Glomerular visceral epithelial cell (primary cell): Measurements from ENCODE around the gene RPS10.

ENCODE experiments used
- DNase-seq: peaks from one replicate; pipeline ENCODE4 v3.0.0-alpha.2; 2016; ENCODE audit errors: extremely low spot score

RPS10 gene

DNA sequence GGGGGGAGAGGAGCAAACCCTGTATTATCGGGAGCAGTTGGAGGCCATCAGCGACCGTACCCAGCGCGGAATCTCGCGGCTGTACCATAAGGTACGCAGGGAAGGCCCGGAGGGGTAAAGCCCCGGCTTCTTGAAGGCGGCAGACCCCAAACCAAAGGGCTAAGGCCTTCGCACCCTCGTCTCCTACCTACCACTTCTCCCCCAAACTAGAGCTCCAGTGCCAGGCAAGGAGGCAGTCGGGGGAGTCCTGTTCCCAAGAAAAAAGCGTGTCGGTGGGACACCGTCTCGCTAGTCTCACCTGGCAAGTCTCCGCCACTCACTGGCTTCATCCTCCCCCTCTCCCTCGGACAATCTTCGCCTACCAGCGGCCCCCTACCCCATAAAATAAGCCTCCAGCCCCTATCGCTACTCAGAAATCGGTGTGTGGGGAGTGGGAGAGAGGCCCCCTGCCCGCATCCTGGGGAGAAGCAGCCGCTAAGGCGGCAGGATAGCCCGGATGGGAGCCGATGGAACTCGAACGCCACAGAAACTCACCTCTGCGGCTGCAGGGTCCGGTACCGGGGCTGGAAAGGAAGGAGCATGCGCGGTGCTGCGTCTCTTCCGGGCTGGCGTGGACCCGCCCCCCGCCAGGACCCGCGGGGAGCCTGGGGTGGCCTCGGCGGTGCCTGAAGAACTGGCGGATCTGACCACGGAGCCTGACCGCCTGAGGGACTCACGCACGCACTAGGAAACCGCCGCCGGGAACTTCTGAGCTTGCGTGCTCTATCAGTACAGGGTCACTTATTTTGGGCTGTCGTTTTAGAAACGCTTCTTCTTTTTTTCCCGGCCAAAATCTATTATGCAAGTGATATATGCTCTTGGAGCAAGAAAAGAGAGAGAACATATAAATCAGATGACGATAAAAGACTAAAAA, at the start of gene RPS10:
TSS of gene RPS10 (minus strand) at position 572 of the 913 bp plus-strand sequence. CDS start 848 bp downstream, outside the sequence.
- peak; percentile 94 for DNase-seq

DNA sequence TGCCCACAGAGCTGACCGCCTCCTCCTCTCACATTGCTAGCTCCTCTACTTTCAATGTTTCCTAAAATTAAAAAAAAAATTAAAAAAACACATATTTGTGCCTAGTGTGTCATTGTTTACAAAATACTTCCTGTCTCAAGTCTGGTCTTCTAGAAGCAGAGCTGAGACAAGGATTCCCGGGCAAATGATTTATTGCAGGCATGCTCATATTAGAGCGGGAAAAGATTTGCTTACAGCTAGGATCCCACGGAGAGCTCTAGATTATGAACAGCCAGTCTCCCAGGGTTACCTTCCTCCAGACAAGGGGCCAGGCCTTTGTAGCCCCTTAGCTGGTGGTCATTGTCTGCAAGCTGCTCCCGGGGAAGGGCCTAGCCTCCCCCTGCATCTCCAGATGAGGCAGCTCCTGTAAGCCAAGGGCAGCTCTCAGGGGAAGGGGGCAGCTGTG, 49.4 kb upstream of the RPS10 start:
- DNase-seq, result no peak

DNA sequence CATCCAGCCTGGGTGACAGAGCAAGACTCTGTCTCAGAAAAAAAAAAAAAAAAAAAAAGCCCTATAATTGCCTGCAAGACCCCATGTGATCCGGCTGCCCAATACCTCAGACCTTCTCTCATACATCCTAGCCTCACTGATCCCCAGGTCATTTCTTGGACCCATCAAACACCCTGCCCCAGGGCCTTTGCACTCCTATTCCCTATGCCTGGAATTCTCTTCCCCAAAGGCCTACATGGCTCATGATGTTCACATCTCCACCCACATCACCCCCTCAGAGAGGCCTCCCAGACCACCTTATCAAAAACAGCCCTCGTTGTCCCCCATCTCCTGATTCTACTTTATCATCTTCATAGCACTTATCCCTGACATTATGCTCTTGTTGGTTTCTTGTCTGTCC, 48.9 kb upstream of the RPS10 start:
- DNase-seq, result no peak

DNA sequence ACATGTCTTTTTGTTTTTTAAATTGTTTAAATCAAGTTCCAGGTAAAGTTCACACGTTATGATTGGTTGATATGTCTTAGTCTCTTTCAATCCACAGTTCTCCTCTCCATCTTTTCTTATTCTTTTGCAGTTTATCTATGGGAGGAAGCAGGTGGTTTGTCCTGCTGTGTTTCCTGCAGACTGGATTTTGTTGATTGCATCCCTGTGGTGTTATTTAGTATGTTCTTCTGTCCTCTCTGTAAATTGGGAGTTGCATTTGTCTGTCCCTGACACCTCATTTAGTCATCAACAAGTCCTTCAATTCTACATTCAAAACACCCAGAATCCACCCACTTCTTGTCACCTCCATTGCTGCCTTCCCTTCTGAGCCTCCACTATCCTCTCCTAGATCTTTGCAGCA, 48.1 kb upstream of the RPS10 start:
- DNase-seq, result no peak

DNA sequence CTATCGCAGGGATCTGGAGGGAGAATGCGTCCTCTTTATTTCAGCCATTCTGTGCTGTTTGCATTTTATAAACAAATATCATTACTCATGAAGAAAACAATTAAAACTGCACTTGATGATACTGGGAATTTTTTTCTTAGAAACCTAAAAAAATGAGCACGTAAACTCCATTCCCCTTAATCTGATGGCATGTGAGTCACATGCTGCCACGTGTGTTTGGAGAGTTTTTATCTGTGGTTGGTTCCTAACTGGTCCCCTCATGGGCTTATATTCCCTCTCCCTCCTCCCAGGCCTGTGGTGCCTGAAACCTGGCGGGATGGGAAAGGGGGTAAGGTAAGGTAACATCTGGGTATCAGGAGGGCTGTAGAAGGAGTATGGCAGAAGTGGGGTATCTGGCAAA, 46.6 kb upstream of the RPS10 start:
- DNase-seq, result no peak

DNA sequence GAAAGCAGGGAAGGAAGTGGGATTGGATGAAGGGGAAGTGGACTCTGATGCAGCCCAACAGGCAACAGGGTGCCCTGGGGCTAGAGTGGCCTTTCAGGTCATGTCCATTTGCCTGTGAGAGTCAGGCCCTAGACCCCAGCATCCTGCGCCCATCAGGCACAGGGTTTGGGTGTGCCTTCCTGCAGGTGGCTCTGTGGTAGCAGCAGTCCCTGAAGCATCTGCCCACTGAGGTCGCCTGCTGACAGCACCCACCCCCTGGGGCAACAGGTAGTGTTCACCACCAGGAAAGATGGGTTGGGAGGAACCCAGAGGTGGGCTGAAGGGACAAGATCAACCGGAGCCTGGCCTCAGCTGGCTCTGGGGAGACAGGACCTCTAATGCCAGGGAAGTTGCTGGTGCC, 43.6 kb upstream of the RPS10 start:
- DNase-seq, result no peak

DNA sequence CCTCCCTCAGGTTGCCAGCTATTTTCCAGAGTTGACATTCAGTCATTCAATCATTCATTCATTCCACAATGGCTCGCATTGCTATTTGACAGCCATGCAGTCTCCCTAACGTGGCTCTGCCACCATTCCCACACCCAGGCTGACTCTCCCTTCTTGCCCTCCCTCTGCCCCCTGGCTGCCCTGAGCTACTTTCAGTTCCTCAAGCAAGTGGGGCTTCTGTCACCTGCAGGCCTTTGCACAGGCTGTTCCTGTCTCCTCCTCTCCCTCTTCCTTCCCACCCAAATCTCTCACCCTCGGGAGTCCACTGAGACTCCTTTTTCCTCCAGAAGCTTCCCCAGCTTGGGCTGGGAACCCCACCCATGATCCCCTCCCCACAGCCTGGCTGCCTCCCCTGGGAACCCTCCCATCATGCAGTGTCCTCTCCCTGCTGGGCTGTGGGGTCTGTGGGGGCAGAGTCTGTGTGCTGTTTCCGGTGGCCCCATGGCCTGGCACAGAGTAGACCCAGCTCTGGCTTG, 42.6 kb upstream of the RPS10 start:
- no peak for DNase-seq

DNA sequence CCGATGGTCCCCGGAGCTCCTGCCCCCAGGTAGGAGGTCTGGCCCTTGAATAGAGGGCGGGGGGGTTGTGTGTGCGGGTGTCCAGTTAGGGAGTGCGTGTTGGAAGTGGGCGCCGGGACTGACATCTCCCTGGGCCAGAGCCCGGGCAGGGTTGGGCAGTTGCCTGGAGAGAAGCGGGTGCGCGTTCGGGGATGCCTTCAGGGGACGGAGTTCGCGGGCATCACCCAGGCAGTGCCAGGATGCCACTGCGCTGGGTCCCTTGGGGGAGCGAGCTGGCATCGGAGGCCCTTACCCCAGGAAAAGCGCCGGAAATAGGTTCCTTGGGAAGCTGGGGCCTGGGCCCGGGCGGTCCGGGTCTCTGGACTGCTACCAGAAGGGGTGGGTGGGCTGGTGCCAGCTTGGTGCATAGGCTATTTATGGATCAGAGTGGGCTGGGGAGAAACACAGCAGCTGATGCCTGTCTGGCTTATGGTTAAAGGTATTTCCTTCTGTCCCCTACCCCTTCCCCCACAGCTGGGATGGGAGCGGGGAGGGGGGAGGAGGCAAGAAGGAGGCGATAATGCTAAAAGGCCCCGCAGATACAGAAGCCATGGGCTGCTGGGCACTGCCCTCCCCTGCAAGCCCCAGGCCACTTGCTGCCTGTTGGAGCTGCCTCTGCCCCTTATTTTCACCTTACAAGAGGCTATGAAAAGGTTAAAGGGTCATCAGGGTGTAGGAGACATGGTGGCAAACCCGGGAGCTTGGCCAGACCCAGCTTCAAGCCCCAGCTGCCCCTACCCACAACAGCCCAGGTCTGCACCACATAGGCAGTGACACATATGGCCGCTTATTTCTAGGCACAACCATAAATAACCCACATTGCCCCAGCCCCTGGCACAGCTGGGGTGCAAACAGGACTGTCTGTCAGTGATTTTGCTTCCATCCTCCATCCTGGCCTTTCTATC, 40.6 kb upstream of the RPS10 start:
- DNase-seq, result no peak

DNA sequence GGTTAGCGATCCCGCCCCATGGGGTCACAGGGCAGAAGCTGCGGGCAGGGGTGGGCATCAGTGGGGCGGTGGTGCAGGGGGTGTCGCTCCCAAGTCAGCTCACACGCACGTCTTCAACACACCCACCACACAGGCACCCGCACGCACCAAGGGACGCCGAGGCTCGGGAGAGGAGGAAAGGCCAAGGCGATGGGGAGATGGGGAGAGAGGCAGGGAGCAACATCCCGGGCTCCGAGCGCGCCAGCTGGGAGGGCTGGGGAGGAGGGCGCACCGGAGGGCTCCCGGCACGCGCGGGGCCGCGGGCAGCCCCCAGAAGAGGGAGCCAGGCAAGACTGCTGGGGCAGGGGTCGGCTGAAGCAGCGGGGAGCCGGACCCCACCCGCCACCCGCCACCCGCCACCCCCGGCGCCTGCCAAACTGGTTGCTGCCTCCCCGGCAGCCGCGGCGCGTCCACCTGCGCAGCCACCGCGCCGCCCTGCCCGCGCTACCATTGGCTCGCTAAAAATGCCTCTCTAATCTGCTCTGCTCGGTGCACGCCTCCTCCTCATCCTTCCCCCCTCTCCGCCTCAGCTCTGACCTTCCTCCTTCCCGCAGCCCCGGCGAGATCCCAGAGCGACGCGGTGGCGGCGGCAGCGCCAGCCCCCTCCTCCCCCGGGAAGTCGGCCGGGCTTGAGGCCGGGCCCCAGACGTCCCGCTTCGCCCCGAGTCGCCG, 39.8 kb upstream of the RPS10 start, which contains the start of gene PACSIN1:
TSS of gene PACSIN1 (plus strand) at position 546 of the 711 bp plus-strand sequence. CDS start 60,230 bp downstream, outside the sequence.
- no peak for DNase-seq

DNA sequence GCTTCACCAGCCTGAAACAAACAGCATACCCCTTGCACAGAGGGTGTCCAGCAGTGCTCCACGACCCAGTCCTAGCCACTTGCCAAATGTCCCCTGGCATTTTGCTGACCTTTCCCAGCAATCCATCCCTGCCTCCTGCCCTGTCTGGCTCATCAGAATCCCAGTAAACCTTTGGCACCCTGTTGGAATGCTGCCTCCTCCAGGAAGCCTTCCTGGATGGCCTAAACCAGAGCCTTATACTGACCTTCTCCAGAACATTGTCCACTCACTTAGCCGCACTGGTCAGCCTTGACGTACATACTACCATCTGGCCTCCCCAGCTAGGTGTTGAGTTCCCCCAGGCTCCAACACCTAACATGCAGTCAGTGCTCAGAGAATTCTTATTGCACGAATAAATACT, 38.0 kb upstream of the RPS10 start:
- no peak for DNase-seq

DNA sequence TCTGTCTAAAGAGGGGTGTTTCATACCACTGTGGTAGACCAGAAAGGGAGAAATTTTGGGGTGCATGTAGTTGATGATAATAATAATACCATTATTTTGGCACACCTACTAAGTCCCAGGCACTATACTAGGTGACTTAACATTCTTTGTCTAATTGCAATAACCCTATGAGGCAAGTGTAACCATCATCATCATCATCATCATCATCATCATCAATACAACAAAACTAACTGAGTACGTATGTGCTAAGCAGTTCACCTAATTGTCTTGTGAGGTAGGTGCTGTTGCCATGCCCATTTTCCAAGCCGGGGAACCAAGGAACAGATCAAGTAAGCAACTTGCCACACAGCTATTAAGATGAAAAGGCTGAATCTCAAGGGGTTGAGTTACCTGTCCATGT, 37.4 kb upstream of the RPS10 start:
- no peak for DNase-seq

DNA sequence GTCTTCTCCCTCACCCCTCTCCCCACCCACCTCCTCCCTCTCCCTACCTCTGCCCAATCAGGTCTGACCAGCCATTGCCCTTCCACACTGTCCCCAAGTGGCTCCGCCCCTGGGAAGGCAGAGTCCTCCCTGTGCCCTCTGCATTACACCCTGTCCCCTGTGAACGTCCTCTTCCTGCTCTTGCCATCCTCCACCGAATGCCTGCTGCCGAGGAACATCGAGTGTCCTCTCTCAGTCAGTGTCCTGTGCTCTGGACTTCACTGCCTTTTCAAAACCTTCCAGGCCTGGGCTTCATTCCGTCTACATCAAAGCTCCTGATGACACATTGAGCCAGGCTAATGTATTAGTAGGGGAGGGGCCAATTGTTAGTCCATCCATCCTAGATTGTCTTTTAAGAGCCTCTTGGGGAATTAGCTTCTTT, 36.7 kb upstream of the RPS10 start:
- no peak for DNase-seq

DNA sequence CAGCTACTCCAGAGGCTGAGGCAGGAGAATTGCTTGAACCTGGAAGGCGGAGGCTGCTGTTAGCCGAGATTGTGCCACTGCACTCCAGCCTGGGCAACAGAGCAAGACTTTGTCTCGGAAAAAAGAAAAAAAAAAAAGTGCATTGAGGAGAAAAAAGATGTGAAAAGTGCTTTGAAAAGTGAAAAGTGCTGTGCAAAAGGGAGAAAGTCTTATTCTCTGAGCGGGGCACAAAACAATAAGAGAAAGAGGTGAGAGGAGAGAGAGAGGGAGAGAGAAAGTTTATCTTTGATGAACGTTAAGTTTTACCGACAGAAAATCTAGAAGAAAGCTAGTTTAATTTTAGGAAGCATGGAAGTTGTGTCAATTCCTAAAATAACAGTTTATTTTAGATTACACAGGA, 36.1 kb upstream of the RPS10 start:
- DNase-seq, result no peak

DNA sequence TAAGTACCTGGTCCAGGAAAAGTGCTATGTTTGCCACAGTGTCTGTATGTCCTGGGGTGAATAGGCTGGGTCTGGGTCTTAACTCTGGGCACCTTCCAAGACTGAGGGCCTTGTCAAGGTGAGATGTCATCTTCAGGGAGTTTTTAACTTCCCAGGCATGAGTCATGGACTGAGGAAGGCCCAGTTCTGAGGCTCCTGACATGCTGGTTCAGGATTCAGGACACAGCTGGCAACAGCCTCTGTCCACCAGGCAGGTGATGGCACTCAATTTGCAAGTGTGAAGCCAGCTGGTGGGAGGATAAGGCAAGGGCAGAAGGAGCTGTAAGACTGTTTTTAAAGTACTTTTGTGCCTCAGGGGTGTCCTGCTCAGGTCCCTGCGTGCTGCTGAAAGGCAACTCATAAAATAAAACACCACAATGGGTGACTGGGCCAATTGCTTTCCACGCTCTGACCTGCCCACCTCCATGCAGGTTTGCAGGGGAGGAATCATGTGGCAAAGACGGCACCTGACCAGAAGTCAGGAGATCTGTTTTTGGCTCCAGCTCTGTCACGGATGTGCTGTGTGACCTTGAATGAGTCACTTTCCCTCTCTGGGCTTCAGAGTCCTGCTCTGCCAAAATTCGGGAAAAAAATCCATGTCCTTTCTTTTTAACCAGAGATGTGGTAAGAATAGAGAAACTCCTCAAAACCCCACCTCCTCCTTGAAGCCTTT, 35.1 kb upstream of the RPS10 start:
- no peak for DNase-seq

DNA sequence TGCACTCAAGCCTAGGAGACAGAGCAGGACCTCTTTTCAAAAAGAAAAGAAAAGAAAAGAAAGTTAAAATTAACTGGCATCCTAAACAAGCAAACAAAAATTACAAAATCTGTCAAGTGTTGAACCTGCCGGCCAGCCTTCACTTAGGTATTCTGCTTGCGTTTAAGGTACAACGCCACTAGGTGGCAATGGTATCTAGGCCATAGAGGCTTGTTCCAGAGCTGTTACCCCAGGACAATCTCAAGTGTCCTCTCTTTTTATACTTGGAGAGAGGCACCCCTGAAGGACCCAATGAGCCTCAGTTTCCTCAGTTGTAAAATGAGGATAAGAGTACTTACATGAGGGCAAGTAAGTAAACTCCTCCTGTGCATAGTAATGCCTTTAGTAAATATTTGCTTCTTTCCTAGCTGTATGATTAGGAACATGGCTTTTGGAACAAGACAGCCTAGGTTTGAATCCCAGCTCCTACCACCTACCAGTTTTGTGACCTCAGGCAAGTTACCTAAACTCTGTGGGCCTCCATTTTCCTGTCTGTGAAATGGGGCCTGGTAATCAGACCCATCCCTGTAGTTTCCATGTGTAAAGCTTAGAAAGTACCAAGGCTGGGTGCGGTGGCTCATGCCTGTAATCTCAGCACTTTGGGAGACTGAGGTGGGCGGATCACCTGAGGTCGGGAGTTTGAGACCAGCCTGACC, 34.2 kb upstream of the RPS10 start:
- DNase-seq, result peak; percentile 28

DNA sequence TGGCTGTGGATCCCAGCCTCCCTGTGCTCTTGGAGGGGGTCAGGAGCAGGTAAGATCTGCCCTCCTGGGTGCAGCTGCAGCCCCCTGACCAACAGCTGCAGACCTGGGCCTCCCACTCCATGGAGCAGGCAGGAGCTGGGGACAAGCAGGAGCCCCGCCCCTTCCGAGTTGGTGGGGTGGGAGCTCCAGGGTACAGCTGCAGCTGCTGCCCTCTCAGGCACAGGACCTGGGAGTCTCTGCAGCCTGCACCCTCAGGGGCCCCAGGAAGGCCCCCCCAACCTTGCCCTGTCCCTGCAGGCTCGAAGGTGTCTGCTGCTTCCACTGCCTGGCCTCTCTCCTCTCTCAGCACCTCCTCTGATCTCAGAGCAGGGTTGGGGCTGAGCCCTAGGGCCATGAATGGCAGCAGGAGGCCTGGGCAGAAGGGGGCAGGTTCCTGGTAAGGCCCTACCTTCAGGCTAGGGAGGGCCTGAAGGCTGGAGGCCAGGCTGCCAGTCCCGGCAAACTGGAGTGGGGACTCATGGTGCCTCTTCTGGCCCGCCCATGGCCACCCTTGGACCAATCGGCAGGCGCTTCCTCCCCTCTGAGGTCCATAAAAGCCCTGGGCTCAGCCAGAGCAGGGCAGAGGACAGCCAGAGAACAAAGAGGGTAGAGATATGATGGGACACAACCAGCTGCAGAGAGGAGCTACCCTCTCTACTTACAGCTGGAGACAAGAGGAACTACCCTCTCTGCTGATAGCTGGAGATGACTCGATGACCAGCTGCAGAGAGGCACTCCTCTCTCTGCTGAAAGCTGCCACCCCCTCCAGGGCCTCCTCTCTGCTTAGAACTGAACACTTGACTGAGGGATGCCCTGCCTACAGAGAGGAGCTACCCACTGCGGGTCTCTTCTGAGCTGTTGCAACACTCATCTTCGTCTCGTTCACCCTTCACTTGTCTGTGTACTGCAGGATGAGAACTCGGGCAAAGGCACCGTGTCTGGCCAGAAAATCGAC, 32.2 kb upstream of the RPS10 start:
- no peak for DNase-seq

DNA sequence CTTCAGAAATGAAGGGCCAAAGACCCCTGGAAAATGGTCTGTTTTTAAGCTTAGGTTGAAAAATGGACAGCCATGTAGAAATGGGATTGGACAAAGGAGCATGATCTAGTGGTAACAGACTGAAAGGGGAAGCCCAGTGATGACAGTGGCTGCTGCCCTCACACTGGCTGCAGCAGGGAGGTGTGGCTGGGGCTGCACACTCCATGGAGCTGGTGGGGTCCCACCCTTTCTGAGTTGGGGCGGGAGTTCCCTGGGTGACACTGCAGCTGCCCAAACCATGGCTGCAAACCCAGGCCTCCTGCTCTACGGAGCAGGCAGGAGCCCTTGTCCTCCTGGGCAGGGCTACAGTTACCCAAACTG, 31.5 kb upstream of the RPS10 start:
- no peak for DNase-seq

DNA sequence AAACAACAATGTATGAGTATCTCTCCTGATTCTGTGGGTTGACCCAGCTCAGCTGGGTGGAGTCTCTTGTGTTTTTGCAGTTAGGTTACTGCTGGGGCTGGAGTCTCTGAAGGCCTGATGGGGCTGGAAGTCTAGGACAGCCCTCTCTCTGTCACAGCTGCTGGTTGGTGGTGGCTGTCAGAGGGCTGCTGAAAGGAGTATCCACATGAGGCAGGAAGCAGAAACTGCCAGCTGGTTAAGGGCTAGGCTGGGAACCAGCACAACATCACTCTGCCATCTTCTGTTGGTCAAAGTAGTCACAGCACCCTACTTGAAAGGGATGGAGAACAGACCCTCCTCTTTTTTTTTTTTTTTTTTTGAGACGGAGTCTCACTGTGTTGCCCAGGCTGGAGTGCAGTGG, 30.0 kb upstream of the RPS10 start:
- DNase-seq, result no peak

DNA sequence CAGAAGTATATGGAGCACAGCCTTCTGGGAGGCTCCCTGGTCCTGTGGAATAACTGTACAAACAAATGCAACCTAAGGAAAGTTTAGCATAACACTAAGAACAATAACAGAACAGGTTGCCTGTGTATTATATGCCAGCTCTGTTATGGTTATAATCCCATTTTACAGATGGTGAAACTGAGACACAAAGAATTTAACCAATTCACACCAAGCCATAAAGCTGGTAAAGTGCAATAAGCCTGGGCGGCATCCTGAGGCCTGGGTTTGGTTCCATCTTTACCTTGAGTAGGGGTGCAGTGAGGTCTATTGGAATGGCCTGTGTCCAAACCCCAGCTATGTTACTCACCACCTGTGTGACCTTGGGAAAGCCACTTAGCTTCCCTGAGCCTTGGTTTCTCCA, 25.3 kb upstream of the RPS10 start:
- no peak for DNase-seq
